ENCODE results near the gene ARF1. TPM values are rescaled to one million over a fixed set of nuclear protein-coding genes. Genes with fewer than 3 reads are reported as not detected.

ARF1 gene
- total RNA-seq, 1 experiment from 2014 or later: 326 TPM

GRCh38 chr1:228118040-228118439 is 35.5 kb downstream of the ARF1 start:
- Histone ChIP-seq H3K36me3 (replicated peaks; ENCODE audit: control insufficient read depth, insufficient read depth, low read length) (no peaks in the 10 kb centered on the region), H3K27me3 (ENCODE audit: control insufficient read depth, insufficient read depth, low read length) (no peaks in the 10 kb centered on the region; the same call in 1 of the 2 replicates), H3K4me3 (ENCODE audit: insufficient read depth, low read depth, low read length) (no peak overlapping the region)
- DNase-seq: no peak

DNA sequence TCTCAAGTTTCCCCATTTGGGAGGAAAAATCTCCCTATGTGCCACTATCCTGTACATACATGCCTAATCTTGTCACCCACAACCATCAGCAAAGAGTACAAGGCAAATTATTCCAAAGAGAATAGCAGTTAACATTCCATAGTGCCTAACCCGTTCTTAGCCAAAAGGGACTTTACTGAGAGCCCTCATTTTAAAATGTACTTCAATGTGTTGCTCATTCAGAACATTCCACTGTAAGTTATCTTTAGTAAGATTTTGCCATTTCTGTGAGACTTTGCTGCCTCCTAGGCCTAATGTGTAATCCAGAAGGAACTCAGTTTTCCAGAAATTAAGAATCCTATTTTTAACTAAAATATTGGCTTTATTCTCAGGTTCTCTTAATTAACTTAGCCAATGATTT is 37.8 kb downstream of the ARF1 start:
- Histone ChIP-seq H3K27me3 (ENCODE audit: control insufficient read depth, insufficient read depth, low read length) (no peaks in the 10 kb centered on the region; the same call in 1 of the 2 replicates), H3K36me3 (replicated peaks; ENCODE audit: control insufficient read depth, insufficient read depth, low read length) (no peaks in the 10 kb centered on the region), H3K4me3 (ENCODE audit: insufficient read depth, low read depth, low read length) (no peak overlapping the region)
- DNase-seq: no peak

DNA sequence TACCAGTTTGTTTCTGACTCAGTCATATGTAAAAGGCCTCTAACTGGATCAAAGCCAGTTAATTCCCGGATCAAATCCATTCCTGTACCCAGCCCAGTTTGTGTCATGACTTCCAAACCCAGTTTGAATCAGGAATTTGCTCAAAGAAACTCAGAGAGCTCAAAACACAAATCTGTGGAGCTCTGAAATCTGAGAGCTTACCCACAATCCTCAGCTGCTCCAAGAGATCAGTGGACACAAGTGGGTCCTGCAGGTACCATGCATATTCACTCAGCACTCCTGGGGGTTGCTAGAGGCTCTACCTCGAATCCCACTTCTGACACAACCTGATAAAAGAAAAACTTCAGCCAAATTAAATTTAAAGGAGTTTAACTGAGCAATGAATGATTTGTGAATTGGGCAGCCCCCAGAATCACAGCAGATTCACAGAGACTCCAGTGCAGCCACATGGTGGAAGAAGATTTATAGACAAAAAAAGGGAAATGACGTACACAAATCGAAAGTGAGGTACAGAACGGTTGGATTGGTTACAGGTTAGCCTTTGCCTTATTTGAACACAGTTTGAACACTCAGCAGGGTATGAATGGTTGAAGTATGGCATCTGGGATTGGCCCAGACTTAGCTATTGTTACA is 38.5 kb downstream of the ARF1 start:
- H3K36me3 ChIP-seq (replicated peaks; ENCODE audit: control insufficient read depth, insufficient read depth, low read length): no peaks in the 10 kb centered on the region
- DNase-seq: no peak
- H3K4me3 ChIP-seq (ENCODE audit: insufficient read depth, low read depth, low read length): no peak overlapping the region
- no peaks in the 10 kb centered on the region; the same call in 1 of the 2 replicates for H3K27me3 ChIP-seq (ENCODE audit: control insufficient read depth, insufficient read depth, low read length)

DNA sequence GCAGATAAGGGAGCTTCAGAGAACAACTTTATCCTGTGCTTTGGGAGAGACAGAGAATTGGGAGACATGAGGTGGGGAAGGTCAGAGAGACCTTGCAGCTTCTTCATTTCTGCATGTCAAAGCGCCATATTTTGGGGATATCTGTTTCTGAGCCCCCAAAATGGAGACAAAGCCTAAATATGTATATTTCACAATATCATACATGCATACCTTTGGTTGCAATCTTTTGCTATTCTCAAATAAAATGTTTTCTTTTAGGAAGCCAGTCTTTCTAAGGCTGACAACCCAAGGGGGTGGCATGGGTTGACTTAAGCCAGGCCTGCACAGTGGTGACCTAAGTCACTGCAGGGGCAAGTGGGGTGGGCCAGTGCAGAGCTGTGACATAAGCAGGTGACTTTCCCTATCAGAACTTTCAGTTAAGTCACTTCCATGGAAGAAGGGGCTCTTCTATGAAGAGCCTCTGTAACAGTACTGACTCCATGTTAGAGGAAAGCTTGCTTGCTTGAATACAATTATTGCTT is 40.5 kb downstream of the ARF1 start:
- no peak overlapping the region for H3K4me3 ChIP-seq (ENCODE audit: insufficient read depth, low read depth, low read length)
- H3K36me3 ChIP-seq (replicated peaks; ENCODE audit: control insufficient read depth, insufficient read depth, low read length): no peaks in the 10 kb centered on the region
- no peak for DNase-seq
- no peaks in the 10 kb centered on the region; the same call in 1 of the 2 replicates for H3K27me3 ChIP-seq (ENCODE audit: control insufficient read depth, insufficient read depth, low read length)

- Histone ChIP-seq H3K4me3 (ENCODE audit: insufficient read depth, low read depth, low read length) (no peak overlapping the region), H3K27me3 (ENCODE audit: control insufficient read depth, insufficient read depth, low read length) (no peaks in the 10 kb centered on the region; the same call in 1 of the 2 replicates), H3K36me3 (replicated peaks; ENCODE audit: control insufficient read depth, insufficient read depth, low read length) (no peaks in the 10 kb centered on the region)
- no peak for DNase-seq
Observed at GRCh38 chr1:228123505-228123904, 41.0 kb downstream of the ARF1 start.

DNA sequence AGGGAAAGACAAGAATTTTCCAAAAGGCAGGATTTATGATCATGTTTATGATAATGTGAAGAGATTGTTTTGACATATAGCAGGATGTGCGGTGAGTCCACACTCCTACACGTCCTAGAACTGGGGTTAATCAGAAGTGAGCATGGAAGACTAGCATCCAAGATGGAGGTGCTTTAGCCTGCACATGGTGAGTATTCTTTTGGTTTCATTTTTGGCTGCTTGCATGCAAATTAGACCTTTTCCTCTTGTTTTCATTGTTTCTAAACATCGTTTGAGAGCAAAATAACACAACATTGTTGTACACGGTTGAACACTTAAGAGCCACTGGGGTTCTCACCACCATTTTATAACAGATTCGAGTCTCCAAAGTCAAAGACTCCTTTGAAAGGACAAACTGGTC is 42.7 kb downstream of the ARF1 start:
- Histone ChIP-seq H3K36me3 (replicated peaks; ENCODE audit: control insufficient read depth, insufficient read depth, low read length) (no peaks in the 10 kb centered on the region), H3K4me3 (ENCODE audit: insufficient read depth, low read depth, low read length) (no peak overlapping the region), H3K27me3 (ENCODE audit: control insufficient read depth, insufficient read depth, low read length) (no peaks in the 10 kb centered on the region; the same call in 1 of the 2 replicates)
- DNase-seq: no peak

GRCh38 chr1:228131766-228132165 is 49.3 kb downstream of the ARF1 start:
- Histone ChIP-seq H3K36me3 (replicated peaks; ENCODE audit: control insufficient read depth, insufficient read depth, low read length) (no peaks in the 10 kb centered on the region), H3K27me3 (ENCODE audit: control insufficient read depth, insufficient read depth, low read length) (peaks cover 13% of the 10 kb centered on the region; the same call in 1 of the 2 replicates), H3K4me3 (ENCODE audit: insufficient read depth, low read depth, low read length) (no peak overlapping the region)
- DNase-seq: no peak

GRCh38 chr1:228134591-228134990 is 52.1 kb downstream of the ARF1 start:
- Histone ChIP-seq H3K36me3 (replicated peaks; ENCODE audit: control insufficient read depth, insufficient read depth, low read length) (no peaks in the 10 kb centered on the region), H3K27me3 (ENCODE audit: control insufficient read depth, insufficient read depth, low read length) (peaks cover 15% of the 10 kb centered on the region; the same call in 1 of the 2 replicates), H3K4me3 (ENCODE audit: insufficient read depth, low read depth, low read length) (no peak overlapping the region)
- no peak for DNase-seq

DNA sequence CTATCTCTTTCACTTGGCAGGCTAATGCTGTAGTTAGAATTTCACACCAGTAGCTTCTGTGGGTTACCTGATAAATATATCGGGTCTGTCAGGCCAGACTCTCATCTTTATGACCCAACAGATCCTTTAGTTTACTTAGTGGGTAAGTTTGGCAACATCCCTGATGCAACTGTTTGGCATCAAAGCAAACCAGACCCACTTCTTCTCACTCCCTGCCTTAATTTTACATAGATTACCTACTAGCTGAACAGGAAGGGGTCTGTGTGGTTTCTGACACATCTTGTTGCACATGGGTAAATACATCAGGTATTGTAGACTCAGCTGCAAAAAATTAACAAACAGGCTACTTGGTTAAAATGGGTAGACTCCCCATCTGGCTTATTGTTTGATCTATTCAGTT is 54.4 kb downstream of the ARF1 start:
- Histone ChIP-seq H3K27me3 (ENCODE audit: control insufficient read depth, insufficient read depth, low read length) (peaks cover 13% of the 10 kb centered on the region; the same call in 1 of the 2 replicates), H3K36me3 (replicated peaks; ENCODE audit: control insufficient read depth, insufficient read depth, low read length) (no peaks in the 10 kb centered on the region), H3K4me3 (ENCODE audit: insufficient read depth, low read depth, low read length) (no peak overlapping the region)
- no peak for DNase-seq

GRCh38 chr1:228139406-228139930 is 57.0 kb downstream of the ARF1 start:
- no peak for DNase-seq
- no peaks in the 10 kb centered on the region for H3K36me3 ChIP-seq (replicated peaks; ENCODE audit: control insufficient read depth, insufficient read depth, low read length)
- H3K27me3 ChIP-seq (ENCODE audit: control insufficient read depth, insufficient read depth, low read length): peaks cover 13% of the 10 kb centered on the region; the same call in 1 of the 2 replicates
- H3K4me3 ChIP-seq (ENCODE audit: insufficient read depth, low read depth, low read length): peak overlapping the region; percentile 99

DNA sequence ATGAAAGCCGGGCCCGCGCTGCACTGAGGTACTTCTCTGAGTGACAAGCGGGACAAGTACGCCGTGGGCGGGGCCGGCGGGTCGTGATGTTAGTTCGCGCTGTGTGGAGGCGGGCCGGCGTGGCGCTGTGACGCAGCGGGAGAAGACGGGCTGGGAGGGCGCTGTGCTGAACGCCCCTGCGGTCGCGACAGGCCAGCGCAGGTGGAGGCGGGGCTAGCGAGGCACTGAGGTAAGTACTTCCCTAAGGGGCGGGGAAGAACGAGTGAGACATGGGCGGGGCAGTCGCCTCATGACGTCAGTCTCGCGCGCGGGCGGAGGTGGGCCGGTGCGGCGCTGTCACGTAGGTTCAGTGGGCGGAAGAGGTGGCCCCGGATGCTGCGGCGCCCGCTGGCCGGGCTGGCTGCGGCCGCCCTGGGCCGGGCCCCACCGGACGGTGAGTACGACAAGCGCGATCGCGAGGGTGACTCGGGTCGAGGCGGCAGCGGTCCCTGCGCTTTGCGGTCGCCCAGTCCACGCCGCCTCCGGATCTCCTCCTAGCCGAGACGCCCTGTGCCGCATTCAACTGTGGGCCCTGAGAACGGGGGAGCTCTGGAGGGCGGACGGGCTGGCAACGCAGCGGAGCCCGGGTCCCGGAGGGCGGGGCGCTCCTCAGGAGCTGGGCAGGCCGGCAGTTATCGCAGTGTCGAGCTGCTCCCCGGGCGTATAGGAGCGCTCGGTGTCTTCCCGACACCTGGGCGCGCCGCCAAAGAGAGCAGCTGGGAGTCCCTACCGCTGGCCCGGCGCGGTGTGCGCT is 57.6 kb downstream of the ARF1 start, which contains the start of gene GUK1:
Gene GUK1 (plus strand): TSS at position 349 of the 793 bp plus-strand sequence. CDS start 24 bp downstream, at position 373.
- Histone ChIP-seq H3K27me3 (ENCODE audit: control insufficient read depth, insufficient read depth, low read length) (peaks cover 10% of the 10 kb centered on the region; the same call in 1 of the 2 replicates), H3K4me3 (ENCODE audit: insufficient read depth, low read depth, low read length) (peak within 1 kb of the TSS; percentile 99), H3K36me3 (replicated peaks; ENCODE audit: control insufficient read depth, insufficient read depth, low read length) (no peaks in the 10 kb centered on the region)
- DNase-seq: peak; percentile 99

GRCh38 chr1:228140724-228141225 is 58.3 kb downstream of the ARF1 start:
- H3K4me3 ChIP-seq (ENCODE audit: insufficient read depth, low read depth, low read length): peak overlapping the region; percentile 99
- H3K27me3 ChIP-seq (ENCODE audit: control insufficient read depth, insufficient read depth, low read length): peaks cover 7% of the 10 kb centered on the region; the same call in 1 of the 2 replicates
- no peaks in the 10 kb centered on the region for H3K36me3 ChIP-seq (replicated peaks; ENCODE audit: control insufficient read depth, insufficient read depth, low read length)
- peak; percentile 61 for DNase-seq

DNA sequence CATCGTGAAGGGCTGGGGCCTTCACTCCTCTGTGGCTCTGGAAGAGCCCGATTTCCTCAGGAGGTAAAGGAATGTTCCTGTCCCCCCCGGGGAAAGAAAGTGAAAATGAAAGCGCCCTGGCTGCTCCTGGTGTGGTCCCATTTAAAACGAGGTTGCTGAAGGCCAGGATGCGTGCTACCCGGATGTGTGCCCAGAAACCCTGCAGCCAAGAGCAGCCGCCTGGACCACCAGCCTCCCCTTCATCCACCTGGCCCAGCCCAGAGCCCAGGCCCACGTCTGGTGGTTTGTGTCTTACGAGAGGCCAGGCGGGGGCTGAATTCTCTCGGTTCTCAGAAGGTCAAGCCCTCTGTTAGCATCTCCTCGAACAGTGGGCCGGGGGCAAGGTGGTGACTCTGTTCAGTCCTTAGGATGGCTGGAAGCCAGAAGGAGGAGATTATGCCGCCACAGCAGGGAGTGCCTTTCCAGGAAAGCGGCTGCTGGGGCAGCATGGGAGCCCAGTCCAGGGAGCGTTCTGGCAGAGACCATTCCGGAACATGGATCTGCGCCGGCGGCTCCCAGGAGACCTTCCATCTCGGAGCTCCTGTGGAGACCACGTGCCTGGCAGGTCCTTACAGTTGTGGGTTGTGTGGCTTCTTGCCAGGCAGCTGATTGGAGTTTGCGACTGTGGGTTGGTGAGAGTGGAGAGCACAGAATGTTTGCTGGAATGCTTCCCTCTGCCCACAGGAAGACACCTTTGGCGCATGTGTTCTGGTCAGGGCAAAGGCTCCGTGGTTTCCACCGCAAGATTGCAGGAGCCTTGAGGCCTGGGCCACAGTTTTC is 58.9 kb downstream of the ARF1 start:
- peak overlapping the region; percentile 99; the same call in 1 of the 2 replicates for H3K4me3 ChIP-seq (ENCODE audit: insufficient read depth, low read depth, low read length)
- DNase-seq: peak; percentile 53
- no peaks in the 10 kb centered on the region for H3K36me3 ChIP-seq (replicated peaks; ENCODE audit: control insufficient read depth, insufficient read depth, low read length)
- H3K27me3 ChIP-seq (ENCODE audit: control insufficient read depth, insufficient read depth, low read length): peaks cover 5% of the 10 kb centered on the region; the same call in 1 of the 2 replicates

All from H7 (cell line).